Activated T-cell treated with anti-CD3 and anti-CD28 coated beads, Interleukin-2, amount 50 U/mL, for 48 hours (primary cell): ENCODE results near the gene PTPRS.
"Not testable (repeated sequence)": the region's sequence is repeated elsewhere in the genome, so short reads cannot be mapped to it uniquely, and the experiment has no call there.

Source experiments
- DNase-seq, 2 experiments: peaks; one replicate each; pipeline ENCODE4 v3.0.0-alpha.2; 2020

The PTPRS gene

GRCh38 chr19:5331790-5332189 lies 8.8 kb downstream of the PTPRS start:
- no peak for DNase-seq

GRCh38 chr19:5330307-5330720 lies 10.3 kb downstream of the PTPRS start:
- DNase-seq: no peak

- DNase-seq: no peak
Observed at GRCh38 chr19:5329141-5329540, 11.5 kb downstream of the PTPRS start.

- not testable (repeated sequence) for DNase-seq
Observed at GRCh38 chr19:5328407-5328806, 12.2 kb downstream of the PTPRS start.

- DNase-seq: no peak
Observed at GRCh38 chr19:5326986-5327623, 13.5 kb downstream of the PTPRS start.

- no peak for DNase-seq
Observed at GRCh38 chr19:5326545-5326944, 14.1 kb downstream of the PTPRS start.

- DNase-seq: no peak
Observed at GRCh38 chr19:5324947-5325346, 15.7 kb downstream of the PTPRS start.

- no peak for DNase-seq
Observed at GRCh38 chr19:5323475-5323811, 17.2 kb downstream of the PTPRS start.

GRCh38 chr19:5321851-5322681 lies 18.5 kb downstream of the PTPRS start:
- peak; percentile 41 to 47 for DNase-seq

GRCh38 chr19:5321066-5321642 lies 19.5 kb downstream of the PTPRS start:
- no peak for DNase-seq

- no peak for DNase-seq
Observed at GRCh38 chr19:5319516-5319915, 21.1 kb downstream of the PTPRS start.

- DNase-seq: no peak
Observed at GRCh38 chr19:5318306-5318705, 22.3 kb downstream of the PTPRS start.

- DNase-seq: no peak
Observed at GRCh38 chr19:5317321-5317720, 23.3 kb downstream of the PTPRS start.

GRCh38 chr19:5316138-5316537 lies 24.5 kb downstream of the PTPRS start:
- no peak for DNase-seq

- DNase-seq: no peak
Observed at GRCh38 chr19:5314907-5315298, 25.7 kb downstream of the PTPRS start.

GRCh38 chr19:5314012-5314906 lies 26.4 kb downstream of the PTPRS start:
- DNase-seq: no peak

- peak in 1 of 2 experiments; percentile 19 for DNase-seq
Observed at GRCh38 chr19:5313307-5313706, 27.3 kb downstream of the PTPRS start.

- no peak for DNase-seq
Observed at GRCh38 chr19:5312058-5312457, 28.6 kb downstream of the PTPRS start.

- DNase-seq: no peak
Observed at GRCh38 chr19:5309438-5310204, 31.0 kb downstream of the PTPRS start.

GRCh38 chr19:5308451-5309437 lies 31.9 kb downstream of the PTPRS start:
- peak in 1 of 2 experiments; percentile 22 for DNase-seq

GRCh38 chr19:5307655-5308054 lies 33.0 kb downstream of the PTPRS start:
- DNase-seq: no peak
